Calu3 (cell line): Measurements from ENCODE around the gene RGS18. TPM values are rescaled to one million over a fixed set of nuclear protein-coding genes. Genes with fewer than 3 reads are reported as not detected.
"Not testable (repeated sequence)": the region's sequence is repeated elsewhere in the genome, so short reads cannot be mapped to it uniquely, and the experiment has no call there.

Experiments used
- BruUV-seq: library from RNA; stranded (reverse); fragments of 400-500 nt; replicated peaks from 2 replicates; lab custom pipeline; 2021; lab: Mats Ljungman, UMichigan
- CTCF ChIA-PET: fragments of 300-600 bp; sonication (Branson Sonifier 250); formaldehyde crosslinking; loops from one replicate; lab custom pipeline; 2022; ENCODE audit warnings: antibody characterized with exemption; lab: Charles Lee
- DNase-seq: peaks from one replicate; pipeline ENCODE4 v3.0.0; 2022
- H3K27ac Mint-ChIP-seq: one replicate; pipeline ENCODE4 v1.8.0; 2022; ENCODE audit warnings: mixed read lengths; ENCODE audit not compliant: unreplicated experiment
- H3K27me3 Mint-ChIP-seq: one replicate; pipeline ENCODE4 v1.8.0; 2022; ENCODE audit warnings: mixed read lengths; ENCODE audit not compliant: unreplicated experiment
- H3K36me3 Mint-ChIP-seq: one replicate; pipeline ENCODE4 v1.8.0; 2022; ENCODE audit warnings: mild to moderate bottlenecking, moderate library complexity, mixed read lengths; ENCODE audit not compliant: insufficient read depth, unreplicated experiment
- H3K4me1 Mint-ChIP-seq: one replicate; pipeline ENCODE4 v1.8.0; 2022; ENCODE audit warnings: mild to moderate bottlenecking, low read depth, mixed read lengths; ENCODE audit not compliant: unreplicated experiment
- H3K4me3 Mint-ChIP-seq: one replicate; pipeline ENCODE4 v1.8.0; 2022; ENCODE audit warnings: mild to moderate bottlenecking, low read depth, moderate library complexity, mixed read lengths; ENCODE audit not compliant: unreplicated experiment
- H3K9me3 Mint-ChIP-seq: one replicate; pipeline ENCODE4 v1.8.0; 2022; ENCODE audit warnings: low read depth, mixed read lengths; ENCODE audit not compliant: unreplicated experiment
- CTCF ChIP-seq: fragments of 200-600 bp; IDR thresholded peaks from one replicate; pipeline ENCODE4 v1.8.0; 2022; ENCODE audit warnings: antibody characterized with exemption; ENCODE audit not compliant: unreplicated experiment
- intact Hi-C: fragments of 100-400 bp; cut with micrococcal nuclease; formaldehyde crosslinking; loops from one replicate; pipeline ENCODE4 v1.10.0; 2022; ENCODE audit not compliant: unreplicated experiment
- total RNA-seq: library from RNA; stranded (reverse); gene quantifications from 2 replicates; pipeline ENCODE4 v1.2.3, GENCODE V29; 2022

The RGS18 gene
- total RNA-seq, 1 experiment from 2014 or later = not detected

GRCh38 chr1:192162376-192162775 is 4.1 kb downstream of the RGS18 start:
- TF ChIP-seq CTCF = no peak
- no peak for DNase-seq
- H3K4me1 Mint-ChIP-seq = no peaks in the 10 kb centered on the region
- H3K9me3 Mint-ChIP-seq = no peaks in the 10 kb centered on the region
- CTCF ChIA-PET = no interaction called here
- H3K27ac Mint-ChIP-seq = no peak overlapping the region
- intact Hi-C loops = no loop called here
- H3K36me3 Mint-ChIP-seq = no peaks in the 10 kb centered on the region
- no peaks in the 10 kb centered on the region for H3K27me3 Mint-ChIP-seq
- BruUV-seq = no TSS peak
- no peak overlapping the region for H3K4me3 Mint-ChIP-seq

- H3K4me3 Mint-ChIP-seq, H3K4me1 Mint-ChIP-seq, CTCF ChIA-PET, H3K27ac Mint-ChIP-seq, BruUV-seq, H3K27me3 Mint-ChIP-seq, intact Hi-C loops, H3K9me3 Mint-ChIP-seq, H3K36me3 Mint-ChIP-seq, DNase-seq: not testable (repeated sequence)
Observed at GRCh38 chr1:192165002-192165401, 6.7 kb downstream of the RGS18 start.

GRCh38 chr1:192167011-192167410 is 8.7 kb downstream of the RGS18 start:
- no peaks in the 10 kb centered on the region for H3K27me3 Mint-ChIP-seq
- DNase-seq = no peak
- H3K4me1 Mint-ChIP-seq = no peaks in the 10 kb centered on the region

GRCh38 chr1:192167911-192168700 is 9.8 kb downstream of the RGS18 start:
- BruUV-seq = no TSS peak
- CTCF ChIA-PET = no interaction called here
- no peaks in the 10 kb centered on the region for H3K36me3 Mint-ChIP-seq
- no peak overlapping the region for H3K4me3 Mint-ChIP-seq
- no peak for TF ChIP-seq CTCF
- DNase-seq = no peak
- no peaks in the 10 kb centered on the region for H3K9me3 Mint-ChIP-seq
- intact Hi-C loops = no loop called here
- H3K27me3 Mint-ChIP-seq = no peaks in the 10 kb centered on the region
- H3K27ac Mint-ChIP-seq = no peak overlapping the region
- H3K4me1 Mint-ChIP-seq = no peaks in the 10 kb centered on the region

More at GRCh38 chr1:192167011-192167410, 8.7 kb downstream of the RGS18 start:
- Mint-ChIP-seq H3K4me3 (no peak overlapping the region), H3K36me3 (no peaks in the 10 kb centered on the region), H3K9me3 (no peaks in the 10 kb centered on the region), H3K27ac (no peak overlapping the region)
- CTCF ChIA-PET = no interaction called here
- no peak for TF ChIP-seq CTCF
- intact Hi-C loops = no loop called here
- no TSS peak for BruUV-seq

- DNase-seq = no peak
- H3K27me3 Mint-ChIP-seq = no peaks in the 10 kb centered on the region
- no TSS peak for BruUV-seq
Observed at GRCh38 chr1:192168964-192169363, 10.7 kb downstream of the RGS18 start.

More at GRCh38 chr1:192168964-192169363, 10.7 kb downstream of the RGS18 start:
- no peaks in the 10 kb centered on the region for H3K9me3 Mint-ChIP-seq
- no peaks in the 10 kb centered on the region for H3K36me3 Mint-ChIP-seq
- CTCF ChIA-PET = no interaction called here
- no peak overlapping the region for H3K4me3 Mint-ChIP-seq
- H3K4me1 Mint-ChIP-seq = no peaks in the 10 kb centered on the region
- no peak for TF ChIP-seq CTCF
- intact Hi-C loops = no loop called here
- no peak overlapping the region for H3K27ac Mint-ChIP-seq
